GM21447 (cell line): ENCODE measurements around the gene CCDC102B.

Experiments
- ATAC-seq: cut with Tn5 transposase; IDR thresholded peaks from one replicate; pipeline ENCODE4 v1.9.1; 2021; ENCODE audit not compliant: unreplicated experiment

The CCDC102B gene

GRCh38 chr18:69064063-69064462 lies 266.2 kb downstream of the CCDC102B start:
- no peak for ATAC-seq

- ATAC-seq: no peak
Observed at GRCh38 chr18:69067048-69067447, 269.2 kb downstream of the CCDC102B start.

GRCh38 chr18:69071680-69072079 lies 273.8 kb downstream of the CCDC102B start:
- ATAC-seq: no peak

- ATAC-seq: no peak
Observed at GRCh38 chr18:69081846-69082245, 284.0 kb downstream of the CCDC102B start.

- no peak for ATAC-seq
Observed at GRCh38 chr18:69082499-69082898, 284.6 kb downstream of the CCDC102B start.

GRCh38 chr18:69085951-69086350 lies 288.1 kb downstream of the CCDC102B start:
- ATAC-seq: no peak

- no peak for ATAC-seq
Observed at GRCh38 chr18:69088973-69089372, 291.1 kb downstream of the CCDC102B start.

- peak; percentile 75 for ATAC-seq
Observed at GRCh38 chr18:69097349-69097748, 299.5 kb downstream of the CCDC102B start.

GRCh38 chr18:69102959-69103358 lies 305.1 kb downstream of the CCDC102B start:
- ATAC-seq: no peak
